Daoy (cell line): ENCODE measurements around the gene FXN. TPM values are rescaled to one million over a fixed set of nuclear protein-coding genes. Genes with fewer than 3 reads are reported as not detected.

ENCODE experiments used
- DNase-seq: peaks from one replicate; pipeline ENCODE4 v3.0.0-alpha.2; 2015; ENCODE audit warnings: low read depth
- total RNA-seq: library from RNA; depleted of rRNA; stranded (reverse); fragments of >200 nt; shearing (Covaris generic); gene quantifications from 2 replicates; pipeline ENCODE4 v1.2.3, GENCODE V29; 2014; rRNA removed

Gene FXN
- total RNA-seq, 1 experiment from 2014 or later, result 21.1 TPM

GRCh38 chr9:69141851-69142250 lies 106.3 kb downstream of the FXN start:
- DNase-seq, result no peak

GRCh38 chr9:69143291-69143690 lies 107.7 kb downstream of the FXN start:
- no peak for DNase-seq

- no peak for DNase-seq
Observed at GRCh38 chr9:69145144-69145715, 109.7 kb downstream of the FXN start.

- no peak for DNase-seq
Observed at GRCh38 chr9:69147041-69147834, 111.7 kb downstream of the FXN start.

DNA sequence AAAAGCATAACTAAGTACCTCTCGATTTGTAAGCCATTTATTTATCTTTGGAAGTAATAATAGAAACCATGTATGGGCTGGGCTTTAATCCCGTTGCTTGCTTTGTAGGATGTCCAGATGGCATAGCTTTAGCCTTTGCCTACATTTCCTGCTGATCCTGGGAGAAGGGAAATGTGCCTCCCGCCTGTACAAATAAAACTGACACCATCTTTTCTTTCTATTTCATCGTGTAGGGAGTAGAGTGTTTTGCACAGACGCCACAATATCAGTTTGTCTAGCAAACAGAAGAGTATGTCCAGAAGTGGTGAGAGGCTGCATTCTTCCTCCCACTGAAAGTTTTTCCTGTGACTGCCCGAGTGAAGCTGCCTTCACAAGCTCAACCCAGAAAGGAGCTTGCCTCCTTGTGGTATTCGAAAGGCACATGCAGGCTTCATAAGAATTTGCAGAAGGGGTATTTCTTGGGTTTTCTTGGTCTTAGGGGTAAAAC lies 113.8 kb downstream of the FXN start:
- DNase-seq, result no peak

Other genes with a start within 250 kb of the FXN start
- not detected in 2 replicates for gene PRKACG, start 21.6 kb upstream of the FXN start, total RNA-seq
- 60.8 and 69.8 TPM in 2 replicates for gene TJP2, start 138.5 kb downstream of the FXN start, total RNA-seq